H1 (cell line): Measurements from ENCODE around the gene POLD4. TPM values are rescaled to one million over a fixed set of nuclear protein-coding genes. Genes with fewer than 3 reads are reported as not detected.

Experiments
- CBX5 ChIP-seq: fragments of 300-800, 300-1000 bp; sonication (generic); IDR thresholded peaks from 2 replicates; pipeline ENCODE4 v1.7.1; 2016; ENCODE audit warnings: antibody characterized with exemption, low read length, low read depth
- CEBPB ChIP-seq: IDR thresholded peaks from 2 replicates; pipeline ENCODE4 v1.6.1; 2012; ENCODE audit warnings: low read depth, low read length
- NANOG ChIP-seq: IDR thresholded peaks from 2 replicates; pipeline ENCODE4 v1.6.1; 2011; ENCODE audit warnings: low read length, low read depth, mild to moderate bottlenecking, inconsistent platforms; ENCODE audit not compliant: insufficient read depth, poor library complexity, severe bottlenecking
- POLR2AphosphoS5 ChIP-seq: IDR thresholded peaks from 2 replicates; pipeline ENCODE4 v1.6.1; 2011; ENCODE audit warnings: low read depth, low read length
- TEAD4 ChIP-seq: IDR thresholded peaks from 2 replicates; pipeline ENCODE4 v1.6.1; 2012; ENCODE audit warnings: low read depth, low read length, inconsistent platforms, mixed read lengths
- polyA plus RNA-seq, 7 experiments: library from polyadenylated mRNA; depleted of rRNA in 3 of 7; stranded (reverse) in 5 of 7; unstranded in 2 of 7; fragments of >200 nt in 5 of 7; fragments of 200-250 nt in 2 of 7; gene quantifications; 1 replicate in 5 of 7; 2 replicates in 1 of 7; 4 replicates in 1 of 7; pipeline versions ENCODE4 v1.2.1 to v1.2.3, GENCODE V29; 2011 to 2013; ENCODE audit warnings: missing spikeins in 2 of 7, mixed read lengths in 2 of 7
- total RNA-seq: library from RNA; stranded (reverse); fragmentation: NEBNext Ultra II Directional; extraction: Animal tissue kit (Norgen Biotek cat#: 25700); gene quantifications from 2 replicates; pipeline ENCODE4 v1.2.1, GENCODE V29; 2021
- TF ChIP-seq, protein P1 (sequence below): fragments of 300-600 bp; sonication (generic); IDR thresholded peaks from 2 replicates; pipeline ENCODE4 v1.7.1; 2012; ENCODE audit warnings: low read length, moderate library complexity, mild to moderate bottlenecking, inconsistent platforms; ENCODE audit not compliant: insufficient replicate concordance

POLD4 gene
- total and polyA plus RNA-seq, 2 of the 8 experiments (the other 6 are each of a cell fraction or from before 2014, with no cell fraction given): 21.2 to 46.7 TPM

DNA sequence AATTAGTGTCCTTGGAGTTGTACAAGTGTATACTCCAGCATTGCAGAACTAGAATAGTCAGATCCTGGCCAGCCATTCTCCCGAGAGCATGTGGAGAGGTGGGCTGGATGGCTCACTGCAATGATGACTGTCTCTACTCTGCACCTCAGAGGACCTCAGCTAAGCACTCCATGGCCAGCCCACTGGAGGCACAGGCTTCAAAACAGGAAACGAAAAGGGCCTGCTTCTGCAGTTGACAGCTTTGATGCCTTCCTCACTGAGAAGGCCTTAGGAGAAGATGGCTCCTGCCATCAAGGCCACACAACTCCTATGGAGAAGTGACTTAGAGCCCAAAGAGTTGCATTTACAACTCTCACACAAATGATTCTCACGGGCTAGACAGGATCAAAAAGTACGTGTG, 9.1 kb downstream of the POLD4 start (continued):
- TF ChIP-seq, protein P1, sequence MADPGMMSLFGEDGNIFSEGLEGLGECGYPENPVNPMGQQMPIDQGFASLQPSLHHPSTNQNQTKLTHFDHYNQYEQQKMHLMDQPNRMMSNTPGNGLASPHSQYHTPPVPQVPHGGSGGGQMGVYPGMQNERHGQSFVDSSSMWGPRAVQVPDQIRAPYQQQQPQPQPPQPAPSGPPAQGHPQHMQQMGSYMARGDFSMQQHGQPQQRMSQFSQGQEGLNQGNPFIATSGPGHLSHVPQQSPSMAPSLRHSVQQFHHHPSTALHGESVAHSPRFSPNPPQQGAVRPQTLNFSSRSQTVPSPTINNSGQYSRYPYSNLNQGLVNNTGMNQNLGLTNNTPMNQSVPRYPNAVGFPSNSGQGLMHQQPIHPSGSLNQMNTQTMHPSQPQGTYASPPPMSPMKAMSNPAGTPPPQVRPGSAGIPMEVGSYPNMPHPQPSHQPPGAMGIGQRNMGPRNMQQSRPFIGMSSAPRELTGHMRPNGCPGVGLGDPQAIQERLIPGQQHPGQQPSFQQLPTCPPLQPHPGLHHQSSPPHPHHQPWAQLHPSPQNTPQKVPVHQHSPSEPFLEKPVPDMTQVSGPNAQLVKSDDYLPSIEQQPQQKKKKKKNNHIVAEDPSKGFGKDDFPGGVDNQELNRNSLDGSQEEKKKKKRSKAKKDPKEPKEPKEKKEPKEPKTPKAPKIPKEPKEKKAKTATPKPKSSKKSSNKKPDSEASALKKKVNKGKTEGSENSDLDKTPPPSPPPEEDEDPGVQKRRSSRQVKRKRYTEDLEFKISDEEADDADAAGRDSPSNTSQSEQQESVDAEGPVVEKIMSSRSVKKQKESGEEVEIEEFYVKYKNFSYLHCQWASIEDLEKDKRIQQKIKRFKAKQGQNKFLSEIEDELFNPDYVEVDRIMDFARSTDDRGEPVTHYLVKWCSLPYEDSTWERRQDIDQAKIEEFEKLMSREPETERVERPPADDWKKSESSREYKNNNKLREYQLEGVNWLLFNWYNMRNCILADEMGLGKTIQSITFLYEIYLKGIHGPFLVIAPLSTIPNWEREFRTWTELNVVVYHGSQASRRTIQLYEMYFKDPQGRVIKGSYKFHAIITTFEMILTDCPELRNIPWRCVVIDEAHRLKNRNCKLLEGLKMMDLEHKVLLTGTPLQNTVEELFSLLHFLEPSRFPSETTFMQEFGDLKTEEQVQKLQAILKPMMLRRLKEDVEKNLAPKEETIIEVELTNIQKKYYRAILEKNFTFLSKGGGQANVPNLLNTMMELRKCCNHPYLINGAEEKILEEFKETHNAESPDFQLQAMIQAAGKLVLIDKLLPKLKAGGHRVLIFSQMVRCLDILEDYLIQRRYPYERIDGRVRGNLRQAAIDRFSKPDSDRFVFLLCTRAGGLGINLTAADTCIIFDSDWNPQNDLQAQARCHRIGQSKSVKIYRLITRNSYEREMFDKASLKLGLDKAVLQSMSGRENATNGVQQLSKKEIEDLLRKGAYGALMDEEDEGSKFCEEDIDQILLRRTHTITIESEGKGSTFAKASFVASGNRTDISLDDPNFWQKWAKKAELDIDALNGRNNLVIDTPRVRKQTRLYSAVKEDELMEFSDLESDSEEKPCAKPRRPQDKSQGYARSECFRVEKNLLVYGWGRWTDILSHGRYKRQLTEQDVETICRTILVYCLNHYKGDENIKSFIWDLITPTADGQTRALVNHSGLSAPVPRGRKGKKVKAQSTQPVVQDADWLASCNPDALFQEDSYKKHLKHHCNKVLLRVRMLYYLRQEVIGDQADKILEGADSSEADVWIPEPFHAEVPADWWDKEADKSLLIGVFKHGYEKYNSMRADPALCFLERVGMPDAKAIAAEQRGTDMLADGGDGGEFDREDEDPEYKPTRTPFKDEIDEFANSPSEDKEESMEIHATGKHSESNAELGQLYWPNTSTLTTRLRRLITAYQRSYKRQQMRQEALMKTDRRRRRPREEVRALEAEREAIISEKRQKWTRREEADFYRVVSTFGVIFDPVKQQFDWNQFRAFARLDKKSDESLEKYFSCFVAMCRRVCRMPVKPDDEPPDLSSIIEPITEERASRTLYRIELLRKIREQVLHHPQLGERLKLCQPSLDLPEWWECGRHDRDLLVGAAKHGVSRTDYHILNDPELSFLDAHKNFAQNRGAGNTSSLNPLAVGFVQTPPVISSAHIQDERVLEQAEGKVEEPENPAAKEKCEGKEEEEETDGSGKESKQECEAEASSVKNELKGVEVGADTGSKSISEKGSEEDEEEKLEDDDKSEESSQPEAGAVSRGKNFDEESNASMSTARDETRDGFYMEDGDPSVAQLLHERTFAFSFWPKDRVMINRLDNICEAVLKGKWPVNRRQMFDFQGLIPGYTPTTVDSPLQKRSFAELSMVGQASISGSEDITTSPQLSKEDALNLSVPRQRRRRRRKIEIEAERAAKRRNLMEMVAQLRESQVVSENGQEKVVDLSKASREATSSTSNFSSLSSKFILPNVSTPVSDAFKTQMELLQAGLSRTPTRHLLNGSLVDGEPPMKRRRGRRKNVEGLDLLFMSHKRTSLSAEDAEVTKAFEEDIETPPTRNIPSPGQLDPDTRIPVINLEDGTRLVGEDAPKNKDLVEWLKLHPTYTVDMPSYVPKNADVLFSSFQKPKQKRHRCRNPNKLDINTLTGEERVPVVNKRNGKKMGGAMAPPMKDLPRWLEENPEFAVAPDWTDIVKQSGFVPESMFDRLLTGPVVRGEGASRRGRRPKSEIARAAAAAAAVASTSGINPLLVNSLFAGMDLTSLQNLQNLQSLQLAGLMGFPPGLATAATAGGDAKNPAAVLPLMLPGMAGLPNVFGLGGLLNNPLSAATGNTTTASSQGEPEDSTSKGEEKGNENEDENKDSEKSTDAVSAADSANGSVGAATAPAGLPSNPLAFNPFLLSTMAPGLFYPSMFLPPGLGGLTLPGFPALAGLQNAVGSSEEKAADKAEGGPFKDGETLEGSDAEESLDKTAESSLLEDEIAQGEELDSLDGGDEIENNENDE: no peak
- TF ChIP-seq NANOG (no peak), POLR2AphosphoS5 (no peak), TEAD4 (no peak), CBX5 (no peak), CEBPB (no peak)
